GM12878 (cell line): ENCODE data around the gene WFIKKN1. TPM values are rescaled to one million over a fixed set of nuclear protein-coding genes. Genes with fewer than 3 reads are reported as not detected.

ENCODE experiments used
- ASH2L ChIP-seq: fragments of 300-600, 200-600 bp; sonication (generic); IDR thresholded peaks from 2 replicates; pipeline ENCODE4 v1.6.1; 2017; ENCODE audit warnings: low read depth, mild to moderate bottlenecking, borderline replicate concordance
- ATF7 ChIP-seq: fragments of 450-650 bp; IDR thresholded peaks from 2 replicates; pipeline ENCODE4 v1.6.1; 2016; ENCODE audit warnings: low read depth, mild to moderate bottlenecking
- CHD4 ChIP-seq: fragments of 200-600 bp; sonication (generic); IDR thresholded peaks from 2 replicates; pipeline ENCODE4 v1.6.1; 2016; ENCODE audit warnings: mild to moderate bottlenecking
- ESRRA ChIP-seq: IDR thresholded peaks from 2 replicates; pipeline ENCODE4 v1.6.1; 2012; ENCODE audit warnings: mild to moderate bottlenecking, low read length, improper control_type of control experiment
- EZH2 ChIP-seq: IDR thresholded peaks from 2 replicates; pipeline ENCODE4 v1.6.1; 2012; ENCODE audit warnings: low read depth, mild to moderate bottlenecking, control low read depth, inconsistent platforms, low read length, borderline replicate concordance; ENCODE audit not compliant: control insufficient read depth
- HDAC6 ChIP-seq: fragments of 200-600 bp; sonication (generic); IDR thresholded peaks from one replicate; pipeline ENCODE4 v1.8.0; 2017; ENCODE audit warnings: antibody characterized with exemption; ENCODE audit not compliant: unreplicated experiment
- HDGF ChIP-seq: fragments of 450-650 bp; IDR thresholded peaks from 2 replicates; pipeline ENCODE4 v1.6.1; 2016; ENCODE audit warnings: antibody characterized with exemption
- KLF5 ChIP-seq: fragments of 450-650 bp; IDR thresholded peaks from 2 replicates; pipeline ENCODE4 v1.6.1; 2014; ENCODE audit warnings: mild to moderate bottlenecking; ENCODE audit not compliant: partially characterized antibody
- MYB ChIP-seq: fragments of 150-350 bp; IDR thresholded peaks from 2 replicates; pipeline ENCODE4 v1.6.1; 2014; ENCODE audit warnings: mild to moderate bottlenecking, low read depth, low read length, borderline replicate concordance
- MYC ChIP-seq: IDR thresholded peaks from 2 replicates; pipeline ENCODE4 v1.6.1; 2011; ENCODE audit warnings: mild to moderate bottlenecking, low read length, moderate library complexity, inconsistent platforms; ENCODE audit not compliant: insufficient read depth, insufficient replicate concordance, insufficient read length, severe bottlenecking
- PAX5 ChIP-seq: IDR thresholded peaks from 2 replicates; pipeline ENCODE4 v1.6.1; 2011; ENCODE audit warnings: low read depth, low read length, borderline replicate concordance
- POLR2AphosphoS5 ChIP-seq: IDR thresholded peaks from 2 replicates; pipeline ENCODE4 v1.6.1; 2011; ENCODE audit warnings: mild to moderate bottlenecking, low read length, inconsistent platforms
- POU2F2 ChIP-seq: IDR thresholded peaks from 3 replicates; pipeline ENCODE4 v1.6.1; 2011; ENCODE audit warnings: low read depth, mild to moderate bottlenecking, low read length, borderline replicate concordance
- RAD51 ChIP-seq: fragments of 450-650 bp; IDR thresholded peaks from 2 replicates; pipeline ENCODE4 v1.6.1; 2016; ENCODE audit warnings: moderate library complexity, mild to moderate bottlenecking, inconsistent platforms
- SMAD1 ChIP-seq: fragments of 450-650 bp; IDR thresholded peaks from 2 replicates; pipeline ENCODE4 v1.6.1; 2018; ENCODE audit warnings: mild to moderate bottlenecking, low read depth; ENCODE audit not compliant: partially characterized antibody
- SMARCA5 ChIP-seq: fragments of 450-650 bp; IDR thresholded peaks from 2 replicates; pipeline ENCODE4 v1.6.1; 2017; ENCODE audit warnings: mild to moderate bottlenecking
- SUPT20H ChIP-seq: IDR thresholded peaks from 2 replicates; pipeline ENCODE4 v1.6.1; 2011; ENCODE audit warnings: low read depth, mild to moderate bottlenecking, low read length, moderate library complexity, borderline replicate concordance; ENCODE audit not compliant: control insufficient read depth
- TCF7 ChIP-seq: IDR thresholded peaks from 2 replicates; pipeline ENCODE4 v1.6.1; 2014; ENCODE audit warnings: antibody characterized with exemption, borderline replicate concordance
- ZNF207 ChIP-seq: fragments of 450-650 bp; IDR thresholded peaks from 2 replicates; pipeline ENCODE4 v1.6.1; 2014; ENCODE audit warnings: antibody characterized with exemption, mild to moderate bottlenecking, borderline replicate concordance
- ZNF622 ChIP-seq: fragments of 450-650 bp; IDR thresholded peaks from 2 replicates; pipeline ENCODE4 v1.6.1; 2017; ENCODE audit warnings: mild to moderate bottlenecking, inconsistent platforms
- polyA plus RNA-seq, 11 experiments: library from polyadenylated mRNA; depleted of rRNA in 4 of 11; unstranded in 6 of 11; stranded (reverse) in 5 of 11; fragments of >200 nt; fragmentation: Nextera tagmentation in 4 of 11; fragmentation: Illumina TruSeq in 1 of 11; extraction: Ambion mirVana in 4 of 11; extraction: Trizol in 1 of 11; gene quantifications; 1 replicate in 1 of 11; 2 replicates in 10 of 11; pipeline versions ENCODE4 v1.2.1 to v1.2.3, GENCODE V29; 2011 to 2016; ENCODE audit warnings: inconsistent platforms in 2 of 11, missing spikeins in 2 of 11, low read depth in 1 of 11
- total RNA-seq, 4 experiments: library from RNA; depleted of rRNA in 3 of 4; stranded (reverse); fragments of >200 nt in 3 of 4; fragmentation: Illumina TruSeq in 1 of 4; extraction: Trizol in 1 of 4; gene quantifications; 2 replicates each; pipeline versions ENCODE4 v1.2.1 to v1.2.3, GENCODE V29; 2013 to 2021
- TF ChIP-seq, protein P1 (sequence below): IDR thresholded peaks from 2 replicates; pipeline ENCODE4 v1.6.1; 2011; ENCODE audit warnings: low read depth, low read length, improper control_type of control experiment, borderline replicate concordance
- TF ChIP-seq, protein P2 (sequence below): IDR thresholded peaks from 2 replicates; pipeline ENCODE4 v1.6.1; 2012; ENCODE audit warnings: mild to moderate bottlenecking, low read depth, low read length
- TF ChIP-seq, protein P3 (sequence below): fragments of 450-650 bp; IDR thresholded peaks from 2 replicates; pipeline ENCODE4 v1.6.1; 2017; ENCODE audit warnings: mild to moderate bottlenecking, low read depth, inconsistent platforms; ENCODE audit not compliant: poor library complexity, severe bottlenecking

WFIKKN1 gene
- total and polyA plus RNA-seq, 10 of the 15 experiments (the other 5 are each of a cell fraction or from before 2014, with no cell fraction given) = 0.01 to 0.41 (median 0.05) TPM; not detected in 2

DNA sequence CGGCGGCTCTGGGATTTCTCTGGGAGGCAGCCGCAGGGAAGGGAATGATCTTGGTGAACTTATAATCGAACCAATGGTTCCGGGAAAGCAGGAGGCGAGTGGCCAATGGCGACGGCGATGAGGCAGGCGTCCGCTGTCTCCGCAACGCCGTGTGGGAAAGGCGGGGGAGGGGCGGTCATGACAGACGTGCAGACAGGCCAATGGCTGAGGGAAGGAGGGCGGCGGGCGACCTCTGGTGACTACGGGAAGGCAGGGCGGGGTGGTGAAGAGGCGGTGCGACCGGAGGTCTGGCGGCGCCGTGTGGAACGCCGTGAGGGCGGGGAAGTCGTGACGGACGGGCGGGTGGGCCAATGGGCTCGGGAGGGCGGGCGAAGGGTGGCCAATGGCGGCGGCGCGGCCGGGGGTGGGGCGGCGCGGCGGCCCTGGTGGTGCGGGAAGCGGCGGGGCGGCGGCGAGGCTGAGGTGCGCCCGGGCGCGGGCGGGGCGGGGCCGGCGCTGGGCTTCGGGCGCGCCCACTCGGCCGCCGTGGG, 41.1 kb upstream of the WFIKKN1 start, which contains the start of gene RAB40C (continued):
- TF ChIP-seq, protein P1, sequence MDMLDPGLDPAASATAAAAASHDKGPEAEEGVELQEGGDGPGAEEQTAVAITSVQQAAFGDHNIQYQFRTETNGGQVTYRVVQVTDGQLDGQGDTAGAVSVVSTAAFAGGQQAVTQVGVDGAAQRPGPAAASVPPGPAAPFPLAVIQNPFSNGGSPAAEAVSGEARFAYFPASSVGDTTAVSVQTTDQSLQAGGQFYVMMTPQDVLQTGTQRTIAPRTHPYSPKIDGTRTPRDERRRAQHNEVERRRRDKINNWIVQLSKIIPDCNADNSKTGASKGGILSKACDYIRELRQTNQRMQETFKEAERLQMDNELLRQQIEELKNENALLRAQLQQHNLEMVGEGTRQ = no peak
- TF ChIP-seq HDAC6 = no peak
- no peak for TF ChIP-seq ZNF207
- no peak for TF ChIP-seq MYC
- TF ChIP-seq, protein P2, sequence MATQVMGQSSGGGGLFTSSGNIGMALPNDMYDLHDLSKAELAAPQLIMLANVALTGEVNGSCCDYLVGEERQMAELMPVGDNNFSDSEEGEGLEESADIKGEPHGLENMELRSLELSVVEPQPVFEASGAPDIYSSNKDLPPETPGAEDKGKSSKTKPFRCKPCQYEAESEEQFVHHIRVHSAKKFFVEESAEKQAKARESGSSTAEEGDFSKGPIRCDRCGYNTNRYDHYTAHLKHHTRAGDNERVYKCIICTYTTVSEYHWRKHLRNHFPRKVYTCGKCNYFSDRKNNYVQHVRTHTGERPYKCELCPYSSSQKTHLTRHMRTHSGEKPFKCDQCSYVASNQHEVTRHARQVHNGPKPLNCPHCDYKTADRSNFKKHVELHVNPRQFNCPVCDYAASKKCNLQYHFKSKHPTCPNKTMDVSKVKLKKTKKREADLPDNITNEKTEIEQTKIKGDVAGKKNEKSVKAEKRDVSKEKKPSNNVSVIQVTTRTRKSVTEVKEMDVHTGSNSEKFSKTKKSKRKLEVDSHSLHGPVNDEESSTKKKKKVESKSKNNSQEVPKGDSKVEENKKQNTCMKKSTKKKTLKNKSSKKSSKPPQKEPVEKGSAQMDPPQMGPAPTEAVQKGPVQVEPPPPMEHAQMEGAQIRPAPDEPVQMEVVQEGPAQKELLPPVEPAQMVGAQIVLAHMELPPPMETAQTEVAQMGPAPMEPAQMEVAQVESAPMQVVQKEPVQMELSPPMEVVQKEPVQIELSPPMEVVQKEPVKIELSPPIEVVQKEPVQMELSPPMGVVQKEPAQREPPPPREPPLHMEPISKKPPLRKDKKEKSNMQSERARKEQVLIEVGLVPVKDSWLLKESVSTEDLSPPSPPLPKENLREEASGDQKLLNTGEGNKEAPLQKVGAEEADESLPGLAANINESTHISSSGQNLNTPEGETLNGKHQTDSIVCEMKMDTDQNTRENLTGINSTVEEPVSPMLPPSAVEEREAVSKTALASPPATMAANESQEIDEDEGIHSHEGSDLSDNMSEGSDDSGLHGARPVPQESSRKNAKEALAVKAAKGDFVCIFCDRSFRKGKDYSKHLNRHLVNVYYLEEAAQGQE = no peak
- no peak for TF ChIP-seq ASH2L
- TF ChIP-seq SMARCA5 = no peak
- no peak for TF ChIP-seq POLR2AphosphoS5
- no peak for TF ChIP-seq MYB
- TF ChIP-seq CHD4 = no peak
- TF ChIP-seq ESRRA = no peak
- TF ChIP-seq ATF7 = peak; percentile 27; the same call in 1 of the 2 replicates
- TF ChIP-seq EZH2 = no peak
- no peak for TF ChIP-seq ZNF622
- TF ChIP-seq PAX5 = peak; percentile 21; the same call in 1 of the 2 replicates
- 0 out of 3 replicates have a peak, but pooled peaks have one; percentile 35 for TF ChIP-seq POU2F2
- TF ChIP-seq SUPT20H = no peak
- TF ChIP-seq RAD51 = no peak
- TF ChIP-seq, protein P3, sequence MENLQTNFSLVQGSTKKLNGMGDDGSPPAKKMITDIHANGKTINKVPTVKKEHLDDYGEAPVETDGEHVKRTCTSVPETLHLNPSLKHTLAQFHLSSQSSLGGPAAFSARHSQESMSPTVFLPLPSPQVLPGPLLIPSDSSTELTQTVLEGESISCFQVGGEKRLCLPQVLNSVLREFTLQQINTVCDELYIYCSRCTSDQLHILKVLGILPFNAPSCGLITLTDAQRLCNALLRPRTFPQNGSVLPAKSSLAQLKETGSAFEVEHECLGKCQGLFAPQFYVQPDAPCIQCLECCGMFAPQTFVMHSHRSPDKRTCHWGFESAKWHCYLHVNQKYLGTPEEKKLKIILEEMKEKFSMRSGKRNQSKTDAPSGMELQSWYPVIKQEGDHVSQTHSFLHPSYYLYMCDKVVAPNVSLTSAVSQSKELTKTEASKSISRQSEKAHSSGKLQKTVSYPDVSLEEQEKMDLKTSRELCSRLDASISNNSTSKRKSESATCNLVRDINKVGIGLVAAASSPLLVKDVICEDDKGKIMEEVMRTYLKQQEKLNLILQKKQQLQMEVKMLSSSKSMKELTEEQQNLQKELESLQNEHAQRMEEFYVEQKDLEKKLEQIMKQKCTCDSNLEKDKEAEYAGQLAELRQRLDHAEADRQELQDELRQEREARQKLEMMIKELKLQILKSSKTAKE = no peak
- no peak for TF ChIP-seq KLF5
- TF ChIP-seq SMAD1 = no peak
- peak; percentile 86 for TF ChIP-seq HDGF
- TF ChIP-seq TCF7 = no peak
